ENCODE results near the gene MAP3K1. TPM values are rescaled to one million over a fixed set of nuclear protein-coding genes. Genes with fewer than 3 reads are reported as not detected.
A peak's percentile ranks its signal among the peaks of the same experiment; 100 is the strongest.

Gene MAP3K1
- total RNA-seq, 4 donors from 2014 or later: 22.8 to 35.9 (median 29.9) TPM

GRCh38 chr5:56815658-56816545 lies 553 bp downstream of the MAP3K1 start:
- 4% methylated on average over 9 of the region's 116 CpGs; no CpG with 5 or more reads in 1 of the 2 donors for WGBS, 2 donors

GRCh38 chr5:56816546-56817081 lies 1.3 kb downstream of the MAP3K1 start:
- H3K9me3 ChIP-seq: no peaks in the 10 kb centered on the region
- H3K4me3 ChIP-seq: peak overlapping the region; percentile 82 to 97 (median 86)
- no peaks in the 10 kb centered on the region for H3K36me3 ChIP-seq
- no peak for DNase-seq
- H3K27ac ChIP-seq: peak overlapping the region; percentile 94 to 99 (median 97)
- intact Hi-C loops (cut with DNase I): no loop called here
- H3K4me1 ChIP-seq: peaks cover 0 to 63% (median 5%) of the 10 kb centered on the region in 3 donors
- peak in 1 of 4 donors; percentile 54 for TF ChIP-seq POLR2A (IDR thresholded peaks at IDR 0.05)
- peak in 1 of 6 experiments; percentile 8 for TF ChIP-seq CTCF (IDR thresholded peaks at IDR 0.05)
- H3K27me3 ChIP-seq: no peaks in the 10 kb centered on the region
- 0 to 1% methylated on average over 8 to 21 of the region's 43 CpGs for WGBS, 2 donors

More at GRCh38 chr5:56815658-56816545, 553 bp downstream of the MAP3K1 start:
- DNase-seq: no peak
- Histone ChIP-seq H3K27ac (peak overlapping the region; percentile 94 to 99 (median 97)), H3K9me3 (no peaks in the 10 kb centered on the region), H3K4me1 (peaks cover 0 to 57% (median 5%) of the 10 kb centered on the region in 3 donors), H3K36me3 (no peaks in the 10 kb centered on the region), H3K27me3 (no peaks in the 10 kb centered on the region), H3K4me3 (peak overlapping the region; percentile 82 to 97 (median 86))
- TF ChIP-seq POLR2A (IDR thresholded peaks at IDR 0.05) (peak in 1 of 4 donors; percentile 29), CTCF (IDR thresholded peaks at IDR 0.05) (no peak)
- intact Hi-C loops (cut with DNase I): no loop called here

GRCh38 chr5:56817263-56818014 lies 2.1 kb downstream of the MAP3K1 start:
- peaks cover under 1 to 71% (median 5%) of the 10 kb centered on the region in 3 donors for H3K4me1 ChIP-seq
- H3K9me3 ChIP-seq: no peaks in the 10 kb centered on the region
- 9 to 14% methylated on average over 8 of the region's 8 CpGs for WGBS, 2 donors
- intact Hi-C loops (cut with DNase I): no loop called here
- H3K4me3 ChIP-seq: peak overlapping the region; percentile 82 to 97 (median 86)
- no peak for TF ChIP-seq CTCF (IDR thresholded peaks at IDR 0.05)
- no peak for TF ChIP-seq POLR2A (IDR thresholded peaks at IDR 0.05)
- no peak for DNase-seq
- H3K36me3 ChIP-seq: no peaks in the 10 kb centered on the region
- no peaks in the 10 kb centered on the region for H3K27me3 ChIP-seq
- H3K27ac ChIP-seq: peak overlapping the region; percentile 94 to 99 (median 97)

- peaks cover 12 to 77% (median 16%) of the 10 kb centered on the region in 3 donors for H3K4me1 ChIP-seq
- H3K27ac ChIP-seq: peak overlapping the region; percentile 11 to 99 (median 95)
- no peaks in the 10 kb centered on the region for H3K9me3 ChIP-seq
- DNase-seq: no peak
- H3K36me3 ChIP-seq: no peaks in the 10 kb centered on the region
- peak overlapping the region; percentile 11 to 97 (median 60) for H3K4me3 ChIP-seq
- intact Hi-C loops (cut with DNase I): no loop called here
- TF ChIP-seq CTCF (IDR thresholded peaks at IDR 0.05) (peak in 1 of 6 experiments; percentile 6), POLR2A (IDR thresholded peaks at IDR 0.05) (no peak)
- 14 to 15% methylated on average over 3 of the region's 3 CpGs for WGBS, 2 donors
- no peaks in the 10 kb centered on the region for H3K27me3 ChIP-seq
Measured at GRCh38 chr5:56818450-56819037, 3.2 kb downstream of the MAP3K1 start.

Data from esophagus squamous epithelium (tissue), 5 donors.